Activated CD4-positive, alpha-beta memory T cell treated with anti-CD3 and anti-CD28 coated beads for 36 hours (primary cell): Measurements from ENCODE around the gene SLC25A44. TPM values are rescaled to one million over a fixed set of nuclear protein-coding genes. Genes with fewer than 3 reads are reported as not detected.
"Not testable (repeated sequence)": the region's sequence is repeated elsewhere in the genome, so short reads cannot be mapped to it uniquely, and the experiment has no call there.

Experiments
- CTCF ChIA-PET: fragments of 350-600 bp; sonication (Branson Sonifier 250); formaldehyde crosslinking; loops from one replicate; lab custom pipeline; 2021; ENCODE audit warnings: antibody characterized with exemption, inconsistent platforms; lab: Charles Lee
- POLR2A ChIA-PET: fragments of 350-600 bp; sonication (Branson Sonifier 250); formaldehyde crosslinking; loops from one replicate; lab custom pipeline; 2021; ENCODE audit warnings: antibody characterized with exemption; lab: Charles Lee
- DNase-seq: peaks from one replicate; pipeline ENCODE4 v3.0.0-alpha.2; 2020
- H3K27ac Mint-ChIP-seq: one replicate; pipeline ENCODE4 v1.8.0; 2021; ENCODE audit warnings: mixed read lengths
- H3K27me3 Mint-ChIP-seq: one replicate; pipeline ENCODE4 v1.8.0; 2021; ENCODE audit warnings: mixed read lengths
- H3K36me3 Mint-ChIP-seq: one replicate; pipeline ENCODE4 v1.8.0; 2021; ENCODE audit warnings: mixed read lengths
- H3K4me1 Mint-ChIP-seq: one replicate; pipeline ENCODE4 v1.8.0; 2021; ENCODE audit warnings: low read depth, mixed read lengths
- H3K4me3 Mint-ChIP-seq: one replicate; pipeline ENCODE4 v1.8.0; 2021; ENCODE audit warnings: mild to moderate bottlenecking, mixed read lengths
- H3K9me3 Mint-ChIP-seq: one replicate; pipeline ENCODE4 v1.8.0; 2021; ENCODE audit warnings: mixed read lengths
- intact Hi-C: fragments of 100-400 bp; cut with micrococcal nuclease; formaldehyde crosslinking; loops from one replicate; pipeline ENCODE4 v1.15.1; 2023
- total RNA-seq, 2 experiments: library from RNA; stranded (reverse); gene quantifications; one replicate each; pipeline ENCODE4 v1.2.3, GENCODE V29; 2021

The SLC25A44 gene
- total RNA-seq, 2 experiments from 2014 or later = 61.3 to 62.2 TPM

DNA sequence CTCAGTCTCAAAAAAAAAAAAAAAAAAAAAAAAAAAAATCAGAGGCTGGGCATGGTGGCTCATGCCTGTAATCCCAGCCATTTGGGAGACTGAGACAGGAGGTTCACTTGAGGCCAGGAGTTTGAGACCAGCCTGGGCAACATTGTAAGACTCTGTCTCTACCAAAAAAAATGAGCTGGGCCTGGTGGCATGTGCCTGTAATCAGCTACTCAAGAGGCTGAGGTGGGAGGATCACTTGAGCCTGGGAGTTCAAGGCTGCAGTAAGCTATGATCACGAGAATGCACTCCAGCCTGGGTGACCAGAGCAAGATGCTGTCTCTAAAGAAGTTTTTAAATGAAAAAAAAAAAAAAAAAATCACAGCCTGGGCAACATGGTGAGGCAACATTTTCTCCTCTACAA is 30.2 kb upstream of the SLC25A44 start:
- Mint-ChIP-seq H3K36me3 (peaks cover 59% of the 10 kb centered on the region), H3K27me3 (no peaks in the 10 kb centered on the region), H3K4me1 (peaks cover 60% of the 10 kb centered on the region), H3K9me3 (peaks cover 4% of the 10 kb centered on the region), H3K4me3 (no peak overlapping the region), H3K27ac (peak overlapping the region; percentile 53)
- POLR2A ChIA-PET = interaction anchor here (0.7 to 2.0 kb wide), 6 partner anchors 9 to 54 kb away, joined by 3 to 9 read pairs (median 4); partner anchors contain the start of genes PMF1 and SLC25A44
- intact Hi-C loops = no loop called here
- DNase-seq = no peak
- CTCF ChIA-PET = interaction anchor here (0.9 to 6.3 kb wide), 5 partner anchors 10 to 222 kb away, joined by 3 to 50 read pairs (median 4); no protein-coding TSS in a partner anchor

DNA sequence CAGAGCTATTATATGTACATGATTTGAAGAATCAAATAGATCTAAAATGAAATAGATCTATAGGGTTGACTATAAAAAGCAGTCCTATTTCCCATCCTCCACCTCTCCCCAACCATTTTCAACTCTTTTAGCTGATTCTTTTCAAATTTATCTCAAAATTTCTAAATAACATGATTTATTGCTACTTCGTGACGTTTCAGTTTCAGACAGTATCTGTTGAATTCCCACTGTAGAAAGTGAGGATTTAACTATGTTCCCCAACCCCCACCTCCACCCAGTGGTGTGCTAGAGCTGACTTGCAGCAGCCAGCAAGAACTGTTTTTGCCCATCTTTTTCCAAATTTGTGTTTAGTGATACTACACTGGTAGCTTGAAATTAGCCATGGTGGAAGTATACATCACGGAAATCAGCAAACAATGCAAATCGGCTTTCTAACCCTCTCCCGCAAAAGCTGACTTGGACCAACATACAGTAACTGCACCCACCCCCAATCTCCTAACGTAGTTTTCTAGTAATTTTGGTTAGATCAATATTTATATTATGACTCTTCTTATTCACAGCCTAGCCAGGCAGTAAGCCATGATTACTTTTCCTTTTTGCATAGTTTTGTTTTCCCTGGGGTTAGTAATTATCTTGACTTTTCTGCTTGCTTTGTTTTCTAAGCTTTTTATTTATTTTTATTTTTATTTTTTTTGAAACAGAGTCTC is 29.6 kb upstream of the SLC25A44 start:
- no peaks in the 10 kb centered on the region for H3K27me3 Mint-ChIP-seq
- intact Hi-C loops = no loop called here
- ChIA-PET POLR2A (interaction anchor here (0.6 to 2.0 kb wide), 9 partner anchors 9 to 82 kb away, joined by 3 to 9 read pairs (median 4); partner anchors contain the start of genes PMF1 and SLC25A44), CTCF (interaction anchor here (0.9 to 6.3 kb wide), 5 partner anchors 9 to 221 kb away, joined by 3 to 50 read pairs (median 4); no protein-coding TSS in a partner anchor)
- peaks cover 55% of the 10 kb centered on the region for H3K4me1 Mint-ChIP-seq
- peak overlapping the region; percentile 53 for H3K27ac Mint-ChIP-seq
- peaks cover 55% of the 10 kb centered on the region for H3K36me3 Mint-ChIP-seq
- peaks cover 4% of the 10 kb centered on the region for H3K9me3 Mint-ChIP-seq
- no peak overlapping the region for H3K4me3 Mint-ChIP-seq
- DNase-seq = no peak

- no peak overlapping the region for H3K4me3 Mint-ChIP-seq
- DNase-seq = peak; percentile 56
- ChIA-PET POLR2A (interaction anchor here (0.6 to 2.0 kb wide), 5 partner anchors 15 to 81 kb away, joined by 4 to 6 read pairs (median 4); no protein-coding TSS in a partner anchor), CTCF (interaction anchor here (0.6 to 1.8 kb wide), 4 partner anchors 19 to 221 kb away, joined by 3 to 6 read pairs (median 4); no protein-coding TSS in a partner anchor)
- H3K36me3 Mint-ChIP-seq = peaks cover 49% of the 10 kb centered on the region
- H3K4me1 Mint-ChIP-seq = peaks cover 46% of the 10 kb centered on the region
- no peaks in the 10 kb centered on the region for H3K27me3 Mint-ChIP-seq
- H3K9me3 Mint-ChIP-seq = peaks cover 4% of the 10 kb centered on the region
- H3K27ac Mint-ChIP-seq = peak overlapping the region; percentile 84
- intact Hi-C loops = no loop called here
Measured at GRCh38 chr1:156165083-156165482, 28.8 kb upstream of the SLC25A44 start.

DNA sequence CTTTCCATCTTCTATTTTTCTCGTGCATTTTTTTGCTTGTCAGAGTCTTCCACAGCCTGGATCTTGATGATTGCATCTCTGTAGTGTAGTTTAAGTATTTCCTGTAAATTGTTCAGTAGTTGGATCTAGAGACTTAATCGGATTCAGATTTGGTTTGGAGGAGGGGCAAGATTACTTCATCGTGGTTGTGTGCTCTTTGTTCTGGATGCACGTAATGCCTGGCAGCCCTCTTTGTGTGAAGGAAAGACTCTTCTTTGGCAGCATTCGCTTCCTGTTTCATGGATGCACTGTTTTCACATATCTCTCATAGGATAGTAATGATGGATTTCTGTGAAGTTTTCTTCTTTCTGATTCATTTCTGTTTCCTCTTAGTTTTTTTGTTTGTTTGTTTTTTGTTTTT is 26.4 kb upstream of the SLC25A44 start:
- H3K27ac Mint-ChIP-seq = no peak overlapping the region
- ChIA-PET POLR2A (no interaction called here), CTCF (no interaction called here)
- peaks cover 38% of the 10 kb centered on the region for H3K36me3 Mint-ChIP-seq
- peaks cover 4% of the 10 kb centered on the region for H3K9me3 Mint-ChIP-seq
- DNase-seq = no peak
- no peak overlapping the region for H3K4me3 Mint-ChIP-seq
- intact Hi-C loops = no loop called here
- no peaks in the 10 kb centered on the region for H3K27me3 Mint-ChIP-seq
- peaks cover 25% of the 10 kb centered on the region for H3K4me1 Mint-ChIP-seq

DNA sequence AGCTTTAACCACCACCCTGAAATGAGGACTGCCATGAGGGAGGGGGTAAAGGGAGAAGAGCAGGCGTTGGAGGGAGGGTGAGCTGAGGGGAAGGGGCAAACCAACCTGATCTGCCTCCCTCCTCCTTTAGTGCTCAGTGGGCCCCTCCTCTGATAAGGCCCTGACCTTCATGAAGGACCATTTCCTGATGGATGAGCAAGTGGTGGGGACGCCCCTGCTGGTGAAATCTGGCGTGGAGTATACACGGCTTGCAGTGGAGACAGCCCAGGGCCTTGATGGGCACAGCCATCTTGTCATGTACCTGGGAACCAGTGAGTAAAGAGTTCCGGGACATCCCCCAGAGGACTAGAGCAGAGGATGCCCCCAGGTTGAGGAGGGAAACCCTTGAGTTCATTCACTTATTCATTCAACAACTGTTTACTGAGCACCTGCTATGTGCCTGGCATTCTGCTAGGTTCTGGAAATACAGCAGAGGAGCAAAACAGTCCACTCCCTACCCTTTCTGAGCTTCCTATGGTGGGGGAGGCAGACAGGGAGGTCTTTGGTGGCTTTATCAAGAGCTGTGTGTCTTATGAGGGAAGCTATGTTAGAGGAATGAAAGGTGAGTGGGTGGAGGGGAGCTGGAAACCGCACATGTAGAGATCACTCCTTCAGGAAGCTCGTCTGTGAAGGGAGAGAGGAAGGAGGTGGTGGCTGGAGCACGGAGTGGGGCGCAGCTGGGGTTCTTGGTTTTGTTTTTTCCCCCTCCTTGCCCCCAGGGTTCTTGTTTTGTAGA is 21.0 kb upstream of the SLC25A44 start:
- ChIA-PET CTCF (interaction anchor here (1.1 kb wide), 3 partner anchors 9 to 308 kb away, joined by 3 to 4 read pairs (median 3); no protein-coding TSS in a partner anchor), POLR2A (interaction anchor here (0.8 to 1.5 kb wide), 2 partner anchors 9 to 14 kb away, joined by 3 read pairs; no protein-coding TSS in a partner anchor)
- Mint-ChIP-seq H3K9me3 (no peaks in the 10 kb centered on the region), H3K36me3 (peaks cover 29% of the 10 kb centered on the region), H3K27ac (peak overlapping the region; percentile 48), H3K27me3 (peaks cover 1% of the 10 kb centered on the region), H3K4me1 (peaks cover 11% of the 10 kb centered on the region), H3K4me3 (peak overlapping the region; percentile 10)
- intact Hi-C loops = no loop called here
- DNase-seq = peak; percentile 31

DNA sequence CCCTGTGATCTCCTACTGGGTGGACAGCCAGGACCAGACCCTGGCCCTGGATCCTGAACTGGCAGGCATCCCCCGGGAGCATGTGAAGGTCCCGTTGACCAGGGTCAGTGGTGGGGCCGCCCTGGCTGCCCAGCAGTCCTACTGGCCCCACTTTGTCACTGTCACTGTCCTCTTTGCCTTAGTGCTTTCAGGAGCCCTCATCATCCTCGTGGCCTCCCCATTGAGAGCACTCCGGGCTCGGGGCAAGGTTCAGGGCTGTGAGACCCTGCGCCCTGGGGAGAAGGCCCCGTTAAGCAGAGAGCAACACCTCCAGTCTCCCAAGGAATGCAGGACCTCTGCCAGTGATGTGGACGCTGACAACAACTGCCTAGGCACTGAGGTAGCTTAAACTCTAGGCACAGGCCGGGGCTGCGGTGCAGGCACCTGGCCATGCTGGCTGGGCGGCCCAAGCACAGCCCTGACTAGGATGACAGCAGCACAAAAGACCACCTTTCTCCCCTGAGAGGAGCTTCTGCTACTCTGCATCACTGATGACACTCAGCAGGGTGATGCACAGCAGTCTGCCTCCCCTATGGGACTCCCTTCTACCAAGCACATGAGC is 17.2 kb upstream of the SLC25A44 start:
- H3K36me3 Mint-ChIP-seq = peaks cover 30% of the 10 kb centered on the region
- H3K4me1 Mint-ChIP-seq = peaks cover 21% of the 10 kb centered on the region
- DNase-seq = no peak
- no peak overlapping the region for H3K27ac Mint-ChIP-seq
- H3K27me3 Mint-ChIP-seq = peaks cover 1% of the 10 kb centered on the region
- no peak overlapping the region for H3K4me3 Mint-ChIP-seq
- H3K9me3 Mint-ChIP-seq = no peaks in the 10 kb centered on the region
- POLR2A ChIA-PET = no interaction called here
- intact Hi-C loops = no loop called here
- CTCF ChIA-PET = no interaction called here

DNA sequence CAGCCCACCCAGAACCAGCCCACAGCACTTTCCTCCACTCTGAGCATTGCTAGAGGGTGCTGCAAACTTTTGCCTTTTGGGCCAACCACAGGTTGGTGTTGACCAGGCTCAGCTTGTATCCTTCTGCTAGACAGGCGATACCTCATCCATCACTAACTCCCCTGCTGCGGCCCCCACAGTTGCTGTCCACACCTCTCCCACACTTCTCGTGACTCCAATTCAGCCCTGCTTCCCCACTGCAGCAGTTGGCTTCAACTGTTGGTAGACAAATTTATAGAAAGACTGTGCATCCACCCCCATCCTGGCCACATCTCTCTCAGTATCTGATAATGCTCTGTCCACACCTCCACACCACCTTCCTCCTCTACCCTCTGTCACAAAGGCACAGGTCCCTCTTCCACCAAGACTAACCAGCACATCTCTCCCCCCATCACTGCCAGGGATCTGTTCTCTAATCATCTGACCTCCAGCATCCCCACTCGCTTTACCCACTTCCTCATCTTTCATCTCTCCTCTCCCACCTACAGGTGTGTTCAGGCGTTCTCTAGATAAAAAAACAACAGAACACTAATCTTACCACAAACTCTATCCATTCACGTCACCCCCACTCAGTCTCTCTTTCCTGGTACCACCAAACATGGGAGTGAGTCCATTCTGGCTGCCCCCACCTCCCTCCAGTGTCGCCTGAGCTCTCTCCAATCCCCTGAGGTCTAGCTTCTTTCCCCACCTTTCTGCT is 15.8 kb upstream of the SLC25A44 start:
- no peaks in the 10 kb centered on the region for H3K9me3 Mint-ChIP-seq
- H3K27ac Mint-ChIP-seq = peak overlapping the region; percentile 12
- intact Hi-C loops = no loop called here
- peak; percentile 10 for DNase-seq
- peaks cover 25% of the 10 kb centered on the region for H3K36me3 Mint-ChIP-seq
- peaks cover 1% of the 10 kb centered on the region for H3K27me3 Mint-ChIP-seq
- POLR2A ChIA-PET = no interaction called here
- peaks cover 17% of the 10 kb centered on the region for H3K4me1 Mint-ChIP-seq
- CTCF ChIA-PET = no interaction called here
- H3K4me3 Mint-ChIP-seq = no peak overlapping the region

GRCh38 chr1:156180471-156180870 is 13.4 kb upstream of the SLC25A44 start:
- peaks cover 11% of the 10 kb centered on the region for H3K4me1 Mint-ChIP-seq
- H3K9me3 Mint-ChIP-seq = no peaks in the 10 kb centered on the region
- no peak for DNase-seq
- no peak overlapping the region for H3K27ac Mint-ChIP-seq
- peaks cover 7% of the 10 kb centered on the region for H3K36me3 Mint-ChIP-seq
- POLR2A ChIA-PET = no interaction called here
- CTCF ChIA-PET = no interaction called here
- intact Hi-C loops = no loop called here
- no peaks in the 10 kb centered on the region for H3K27me3 Mint-ChIP-seq
- H3K4me3 Mint-ChIP-seq = no peak overlapping the region

- H3K27me3 Mint-ChIP-seq, H3K27ac Mint-ChIP-seq, intact Hi-C loops, H3K9me3 Mint-ChIP-seq, H3K4me3 Mint-ChIP-seq, DNase-seq, H3K36me3 Mint-ChIP-seq: not testable (repeated sequence)
- peaks cover 11% of the 10 kb centered on the region for H3K4me1 Mint-ChIP-seq
- CTCF ChIA-PET = interaction anchor here (0.6 kb wide), 1 partner anchor 1517 kb away, joined by 6 read pairs; no protein-coding TSS in a partner anchor
- POLR2A ChIA-PET = interaction anchor here (0.6 to 0.7 kb wide), 3 partner anchors 16 to 1762 kb away, joined by 4 read pairs; no protein-coding TSS in a partner anchor
Measured at GRCh38 chr1:156181391-156181924, 12.4 kb upstream of the SLC25A44 start.

- POLR2A ChIA-PET, H3K36me3 Mint-ChIP-seq, H3K4me3 Mint-ChIP-seq, H3K27me3 Mint-ChIP-seq, intact Hi-C loops, DNase-seq, H3K27ac Mint-ChIP-seq, H3K9me3 Mint-ChIP-seq, CTCF ChIA-PET: not testable (repeated sequence)
- peaks cover 11% of the 10 kb centered on the region for H3K4me1 Mint-ChIP-seq
Measured at GRCh38 chr1:156182010-156182779, 11.7 kb upstream of the SLC25A44 start.
